HepG2 (cell line): ENCODE measurements around the gene HPD. TPM values are rescaled to one million over a fixed set of nuclear protein-coding genes. Genes with fewer than 3 reads are reported as not detected.

ENCODE experiments used
- CBX2 ChIP-seq, 2 experiments: fragments of 200-600 bp in 1 of 2; sonication (generic); formaldehyde crosslinking in 1 of 2; IDR thresholded peaks; 2 replicates each; pipeline versions ENCODE4 v1.7.0 to v1.8.1; 2018 to 2022; ENCODE audit warnings: low read depth in 2 of 2, low read length in 1 of 2, mild to moderate bottlenecking in 1 of 2, missing genetic modification reagents in 1 of 2
- ELK4 ChIP-seq: sonication (generic); formaldehyde crosslinking; IDR thresholded peaks from 2 replicates; pipeline ENCODE4 v1.9.0; 2021; ENCODE audit warnings: missing genetic modification reagents, borderline replicate concordance
- ETS1 ChIP-seq: sonication (generic); formaldehyde crosslinking; IDR thresholded peaks from 2 replicates; pipeline ENCODE4 v1.4.0; 2020; ENCODE audit warnings: missing genetic modification reagents
- GABPB1 ChIP-seq: IDR thresholded peaks from 2 replicates; pipeline ENCODE4 v1.6.1; 2016; ENCODE audit warnings: mild to moderate bottlenecking, missing genetic modification reagents, moderate library complexity, missing compliant biosample characterization
- ISX ChIP-seq: sonication (generic); formaldehyde crosslinking; conservative IDR thresholded peaks from 2 replicates; pipeline ENCODE4 v1.5.0; 2020; ENCODE audit warnings: missing genetic modification reagents
- KLF16 ChIP-seq, 2 experiments: sonication (generic) in 1 of 2; formaldehyde crosslinking in 1 of 2; IDR thresholded peaks; 2 replicates each; pipeline versions ENCODE4 v1.6.1 to v1.8.0; 2016 to 2023; ENCODE audit warnings: missing genetic modification reagents in 2 of 2, missing compliant biosample characterization in 1 of 2
- MAZ ChIP-seq, 2 experiments: sonication (generic) in 1 of 2; formaldehyde crosslinking in 1 of 2; IDR thresholded peaks; 2 replicates each; pipeline versions ENCODE4 v1.5.0 to v1.6.1; 2012 to 2020; ENCODE audit warnings: low read depth in 2 of 2, mild to moderate bottlenecking in 2 of 2, borderline replicate concordance in 1 of 2, improper control_type of control experiment in 1 of 2, low read length in 1 of 2, missing genetic modification reagents in 1 of 2, moderate library complexity in 1 of 2
- MED1 ChIP-seq: sonication (generic); formaldehyde crosslinking; IDR thresholded peaks from 2 replicates; pipeline ENCODE4 v1.4.0; 2020; ENCODE audit warnings: missing genetic modification reagents
- MIER2 ChIP-seq: IDR thresholded peaks from 2 replicates; pipeline ENCODE4 v1.6.1; 2016; ENCODE audit warnings: missing biosample characterization, missing genetic modification reagents
- MNT ChIP-seq: fragments of 450-650 bp; IDR thresholded peaks from 2 replicates; pipeline ENCODE4 v1.6.1; 2016
- MTERF4 ChIP-seq: sonication (generic); formaldehyde crosslinking; IDR thresholded peaks from 2 replicates; pipeline ENCODE4 v1.8.0; 2023; ENCODE audit warnings: mild to moderate bottlenecking, missing genetic modification reagents
- MXD3 ChIP-seq: IDR thresholded peaks from 2 replicates; pipeline ENCODE4 v1.6.1; 2016; ENCODE audit warnings: mild to moderate bottlenecking, missing biosample characterization, missing genetic modification reagents
- SKIL ChIP-seq: sonication (generic); formaldehyde crosslinking; IDR thresholded peaks from 2 replicates; pipeline ENCODE4 v1.8.0; 2022; ENCODE audit warnings: missing genetic modification reagents, mild to moderate bottlenecking, moderate library complexity, borderline replicate concordance
- TFDP2 ChIP-seq: sonication (generic); formaldehyde crosslinking; IDR thresholded peaks from 2 replicates; pipeline ENCODE4 v1.4.0; 2020; ENCODE audit warnings: missing genetic modification reagents
- ZFY ChIP-seq: sonication (generic); formaldehyde crosslinking; IDR thresholded peaks from 2 replicates; pipeline ENCODE4 v1.4.0; 2020; ENCODE audit warnings: missing genetic modification reagents
- ZNF484 ChIP-seq: sonication (generic); formaldehyde crosslinking; IDR thresholded peaks from 2 replicates; pipeline ENCODE4 v1.5.1; 2020; ENCODE audit warnings: mild to moderate bottlenecking, low read depth, missing genetic modification reagents, borderline replicate concordance
- ZNF550 ChIP-seq: sonication (generic); formaldehyde crosslinking; IDR thresholded peaks from 2 replicates; pipeline ENCODE4 v1.4.0; 2020; ENCODE audit warnings: mild to moderate bottlenecking, missing genetic modification reagents, borderline replicate concordance
- polyA plus RNA-seq, 8 experiments: library from polyadenylated mRNA; depleted of rRNA in 3 of 8; stranded (reverse) in 7 of 8; unstranded in 1 of 8; fragments of >200 nt; fragmentation: Illumina TruSeq in 4 of 8; extraction: Trizol in 4 of 8; gene quantifications; 2 replicates each; pipeline versions ENCODE4 v1.2.1 to v1.2.3, GENCODE V29; 2011 to 2016; ENCODE audit warnings: low read depth in 4 of 8, missing spikeins in 1 of 8, mixed read lengths in 1 of 8; ENCODE audit not compliant: insufficient read depth in 1 of 8
- total RNA-seq, 5 experiments: library from RNA; depleted of rRNA; stranded (reverse); fragments of >200 nt; fragmentation: Illumina TruSeq; extraction: Trizol; gene quantifications; 2 replicates each; pipeline ENCODE4 v1.2.3, GENCODE V29; 2016; ENCODE audit warnings: low read depth in 1 of 5

The HPD gene
- total and polyA plus RNA-seq, 2 of the 13 experiments (the other 11 are each of a cell fraction or from before 2014, with no cell fraction given) = 120 to 195 TPM

GRCh38 chr12:121811434-121812319, 47.0 kb downstream of the HPD start (continued):
- TF ChIP-seq CBX2 (IDR thresholded peaks at IDR 0.05; ENCODE audit: low read depth, low read length) (no peak), CBX2 (CRISPR knock-in tag; IDR thresholded peaks at IDR 0.05; ENCODE audit: low read depth) (no peak), MTERF4 (0 out of 2 replicates have a peak, but pooled peaks have one; percentile 6), TFDP2 (CRISPR knock-in tag) (peak; percentile 15; the same call in 1 of the 2 replicates), ELK4 (CRISPR knock-in tag) (no peak), MED1 (CRISPR knock-in tag) (peak; percentile 46; the same call in 1 of the 2 replicates), MIER2 (CRISPR knock-in tag) (no peak), KLF16 (CRISPR knock-in tag; IDR thresholded peaks at IDR 0.05) (peak in 1 of 2 experiments; percentile 42; a peak in 1 of 4 replicates), MNT (no peak), GABPB1 (CRISPR knock-in tag) (peak; percentile 34; the same call in 1 of the 2 replicates), MXD3 (CRISPR knock-in tag) (peak; percentile 51; the same call in 1 of the 2 replicates), MAZ (IDR thresholded peaks at IDR 0.05; ENCODE audit: borderline replicate concordance, low read depth, low read length) (peak; percentile 28; the same call in 1 of the 2 replicates), MAZ (CRISPR knock-in tag; IDR thresholded peaks at IDR 0.05; ENCODE audit: low read depth) (no peak), ISX (CRISPR knock-in tag) (no peak), ZNF484 (no peak), ZNF550 (CRISPR knock-in tag) (no peak), ETS1 (no peak), ZFY (CRISPR knock-in tag) (peak; percentile 39; the same call in 1 of the 2 replicates), SKIL (CRISPR knock-in tag) (no peak)
